ENCODE results near the gene MYO9B.
A peak's percentile ranks its signal among the peaks of the same experiment; 100 is the strongest.

The MYO9B gene

DNA sequence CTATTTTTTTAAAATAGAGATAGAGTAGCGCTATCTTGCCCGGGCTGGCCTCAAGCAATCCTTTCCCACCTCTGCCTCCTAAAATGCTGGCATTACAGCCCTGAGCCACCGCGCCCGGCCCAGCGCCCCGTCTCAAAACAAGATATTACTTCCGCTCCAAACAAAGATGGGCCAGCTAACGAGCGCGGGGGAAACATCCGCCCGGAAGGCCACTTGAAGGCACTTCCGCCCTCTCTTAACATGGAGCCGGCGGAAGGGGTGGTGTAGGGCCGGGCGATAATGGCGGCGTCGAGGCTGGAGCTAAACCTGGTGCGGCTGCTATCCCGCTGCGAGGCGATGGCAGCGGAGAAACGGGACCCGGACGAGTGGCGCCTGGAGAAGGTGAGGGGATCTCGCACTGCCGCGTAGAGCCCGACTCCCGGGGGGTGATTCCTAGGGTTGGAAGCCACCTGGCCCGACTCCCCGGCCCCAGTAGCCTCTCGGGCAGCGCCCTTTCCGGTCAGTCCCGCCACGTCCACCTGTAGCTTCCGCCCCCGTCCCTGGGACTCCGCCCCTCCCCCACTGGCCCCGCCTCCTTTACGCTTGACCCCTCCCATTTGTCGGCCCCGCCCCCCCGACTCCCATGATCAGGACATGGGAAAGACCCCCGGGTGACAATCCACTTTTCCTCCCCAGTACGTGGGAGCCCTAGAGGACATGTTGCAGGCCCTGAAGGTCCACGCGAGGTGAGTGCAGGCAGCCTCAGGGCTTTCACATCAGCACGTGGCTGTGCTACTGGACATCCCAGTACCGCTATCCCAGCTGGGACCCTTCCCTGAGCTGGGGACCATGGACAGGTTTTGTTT, 139.8 kb downstream of the MYO9B start, which contains the start of gene USE1:
TSS of gene USE1 (plus strand) at position 231 of the 845 bp plus-strand sequence. CDS start at position 280, 49 bp downstream.
- peak; percentile 96 for DNase-seq (ENCODE audit: low spot score)

DNA sequence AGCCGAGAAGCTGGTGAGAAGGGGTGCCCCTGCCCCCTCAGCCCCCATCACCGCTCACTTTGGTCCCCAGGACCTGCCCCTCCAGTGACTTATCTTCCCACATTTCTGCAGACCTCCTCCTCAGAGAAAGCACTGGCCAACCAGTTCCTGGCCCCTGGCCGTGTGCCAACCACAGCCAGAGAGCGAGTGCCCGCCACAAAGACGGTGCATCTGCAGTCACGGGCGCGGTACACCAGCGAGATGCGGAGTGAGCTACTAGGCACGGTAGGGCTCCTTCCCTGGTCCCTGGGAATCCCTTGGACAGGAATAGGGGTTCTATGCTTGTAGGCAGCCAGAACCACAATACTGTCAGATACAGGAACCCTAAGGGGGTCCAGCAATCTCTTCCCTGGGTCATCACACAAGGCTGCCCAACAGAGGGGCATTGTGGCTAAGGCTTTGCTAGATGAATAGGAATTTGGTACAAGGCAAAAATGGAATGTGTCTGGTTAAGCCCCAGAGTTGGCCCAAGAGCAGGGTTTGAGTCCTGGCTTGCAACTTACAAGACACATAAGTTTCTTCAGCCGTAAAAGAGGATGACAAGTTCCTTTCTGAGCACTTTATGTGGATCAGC, 140.6 kb downstream of the MYO9B start:
- DNase-seq (ENCODE audit: low spot score) = no peak

DNA sequence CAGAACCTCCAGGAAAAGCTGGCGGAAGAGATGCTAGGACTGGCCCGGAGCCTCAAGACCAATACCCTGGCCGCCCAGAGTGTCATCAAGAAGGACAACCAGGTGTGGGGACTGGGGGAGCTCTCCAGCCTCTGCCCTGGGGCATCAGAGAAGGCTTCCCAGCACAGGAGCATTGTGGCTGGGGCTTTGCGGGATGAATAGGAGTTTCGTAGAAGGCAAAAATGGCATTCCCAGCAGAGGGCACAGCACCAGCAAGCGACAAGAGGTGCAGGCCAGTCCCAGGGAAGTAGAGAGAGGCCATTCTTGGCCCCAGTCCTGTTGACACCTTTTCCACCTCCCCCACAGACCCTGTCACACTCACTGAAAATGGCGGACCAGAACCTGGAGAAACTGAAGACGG, 143.7 kb downstream of the MYO9B start:
- DNase-seq (ENCODE audit: low spot score) = no peak

DNA sequence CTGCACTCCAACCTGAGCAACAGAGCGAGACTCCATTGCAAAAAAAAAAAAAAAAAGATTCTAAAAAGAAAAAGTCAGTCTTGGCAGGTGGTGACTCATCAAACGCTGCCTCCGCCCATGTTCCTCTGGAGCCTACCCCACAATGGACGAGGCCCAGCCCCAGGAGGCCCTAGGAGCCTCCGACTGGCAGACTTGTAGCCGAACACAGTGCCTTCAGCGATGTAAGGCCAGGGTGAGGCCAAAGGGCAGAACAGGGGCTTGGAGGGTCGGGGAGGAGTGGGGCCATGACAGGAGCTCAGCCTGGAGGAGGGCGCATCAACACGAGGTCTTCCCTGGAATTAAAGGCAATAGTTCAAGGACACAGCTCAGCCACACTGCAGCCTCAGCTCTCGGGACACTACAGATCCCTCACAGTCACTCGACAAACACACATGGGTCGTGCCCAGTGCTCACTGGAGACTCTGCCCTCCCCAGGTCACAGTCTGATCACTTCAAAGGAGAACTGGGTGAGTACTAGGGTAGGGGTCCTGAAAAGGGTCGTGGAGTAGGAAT, 144.7 kb downstream of the MYO9B start:
- DNase-seq (ENCODE audit: low spot score) = peak; percentile 75

DNA sequence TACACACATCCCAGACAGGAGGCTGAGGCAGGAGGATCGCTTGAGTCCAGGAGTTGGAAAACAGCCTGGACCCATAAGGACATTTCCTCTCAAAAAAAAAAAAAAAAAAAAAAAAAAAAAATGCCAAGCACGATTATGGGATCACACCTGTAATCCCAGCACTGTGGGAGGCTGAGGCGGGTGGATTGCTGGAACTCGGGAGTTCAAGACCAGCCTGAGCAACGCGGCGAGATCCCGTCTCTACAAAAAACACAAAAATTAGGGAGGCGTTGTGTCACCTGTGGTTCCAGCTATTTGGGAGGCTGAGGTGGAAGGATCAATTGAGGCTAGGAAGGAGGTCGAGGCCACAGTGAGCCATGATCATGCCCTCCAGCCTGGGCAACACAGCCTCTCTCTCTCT, 149.5 kb downstream of the MYO9B start:
- no peak for DNase-seq (ENCODE audit: low spot score)

DNA sequence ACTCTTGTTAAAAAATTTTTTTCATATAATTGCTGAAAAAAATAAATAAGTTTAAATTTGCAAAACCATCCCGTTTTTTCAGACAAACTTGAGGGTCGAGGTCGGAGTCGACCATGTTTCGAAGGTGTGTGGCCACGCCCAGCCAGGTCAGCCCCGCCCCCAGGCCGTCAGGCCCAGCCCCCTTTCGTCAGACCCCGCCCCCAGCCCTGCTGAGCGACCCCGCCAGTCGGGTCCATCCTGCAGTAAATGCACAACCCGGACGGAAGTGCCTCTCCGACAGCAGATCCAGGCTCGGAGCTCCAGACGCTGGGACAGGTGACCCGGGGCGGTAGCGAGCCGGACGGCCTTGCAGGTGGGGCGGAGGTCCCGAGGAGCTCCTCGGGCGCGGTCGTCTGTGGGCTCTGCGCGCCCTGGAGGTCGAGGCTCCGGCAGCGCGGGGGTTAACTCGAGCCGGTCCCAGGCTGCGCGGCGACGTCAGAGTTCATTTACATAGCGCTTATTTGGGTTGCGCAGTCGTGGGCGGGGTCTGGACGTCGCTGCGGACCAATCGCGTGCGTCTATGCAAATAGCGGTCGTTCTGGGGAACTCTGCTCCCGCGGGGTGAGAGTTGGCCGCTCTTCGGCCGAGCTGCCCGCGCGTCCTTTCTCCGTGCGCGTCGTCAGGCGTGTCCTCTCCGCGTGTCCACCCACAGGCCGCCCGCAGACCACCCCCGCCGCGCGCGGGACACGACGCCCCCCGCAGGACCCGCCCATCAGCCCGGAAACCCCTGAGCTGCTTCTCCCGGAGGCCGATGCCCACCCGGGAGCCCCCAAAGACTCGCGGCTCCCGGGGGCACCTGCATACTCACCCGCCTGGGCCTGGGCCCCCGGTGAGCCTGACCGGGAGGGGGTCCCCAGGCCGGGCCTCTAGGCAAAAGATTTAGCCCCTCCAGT, 150.7 kb downstream of the MYO9B start, which contains the start of gene OCEL1:
TSS of gene OCEL1 (plus strand) at position 225 of the 932 bp plus-strand sequence. CDS start at position 247, 22 bp downstream.
- DNase-seq (ENCODE audit: low spot score) = peak; percentile 96

DNA sequence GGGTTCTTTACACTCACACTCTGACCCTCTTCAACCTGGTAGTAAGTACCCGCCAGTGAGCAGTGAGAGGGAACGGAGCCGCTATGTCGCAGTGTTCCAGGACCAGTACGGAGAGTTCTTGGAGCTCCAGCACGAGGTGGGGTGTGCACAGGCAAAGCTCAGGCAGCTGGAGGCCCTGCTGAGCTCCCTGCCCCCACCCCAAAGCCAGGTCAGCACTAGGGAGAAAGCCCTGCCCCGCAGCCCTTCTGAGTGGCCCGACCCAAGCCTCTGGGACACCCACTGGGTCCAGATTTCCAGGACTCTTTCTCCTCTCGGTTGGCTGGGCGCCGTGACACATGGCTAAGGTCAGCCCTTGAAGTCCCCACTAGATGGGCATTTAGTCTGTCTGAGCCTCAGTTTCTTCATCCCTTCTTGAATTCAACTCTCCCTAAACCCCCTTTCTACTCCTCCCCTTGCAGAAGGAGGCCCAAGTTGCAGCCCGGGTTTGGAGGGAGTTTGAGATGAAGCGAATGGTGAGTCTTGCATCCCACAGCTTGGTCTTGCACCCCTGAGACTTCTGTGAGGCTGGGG, 152.3 kb downstream of the MYO9B start:
- DNase-seq (ENCODE audit: low spot score) = no peak

DNA sequence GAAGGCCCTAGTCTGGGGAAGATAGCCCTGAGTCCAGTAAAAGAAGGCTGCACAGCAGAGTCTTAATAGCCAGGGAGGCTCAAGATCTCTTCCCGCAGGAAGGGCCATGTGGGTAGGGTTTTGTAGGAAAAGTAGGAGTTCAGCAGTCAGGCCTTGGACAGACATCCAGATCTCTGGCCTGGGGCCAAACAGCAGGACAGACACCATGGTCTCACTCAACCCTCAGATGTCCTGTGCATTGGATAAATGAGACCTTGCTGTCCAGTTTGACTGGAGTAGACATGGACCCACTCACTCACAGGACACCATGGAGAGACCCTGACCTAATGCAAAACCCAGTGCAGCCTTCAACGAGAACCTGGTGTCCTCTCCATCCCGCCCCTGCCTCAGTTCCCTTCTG, 154.3 kb downstream of the MYO9B start:
- DNase-seq (ENCODE audit: low spot score) = no peak

DNA sequence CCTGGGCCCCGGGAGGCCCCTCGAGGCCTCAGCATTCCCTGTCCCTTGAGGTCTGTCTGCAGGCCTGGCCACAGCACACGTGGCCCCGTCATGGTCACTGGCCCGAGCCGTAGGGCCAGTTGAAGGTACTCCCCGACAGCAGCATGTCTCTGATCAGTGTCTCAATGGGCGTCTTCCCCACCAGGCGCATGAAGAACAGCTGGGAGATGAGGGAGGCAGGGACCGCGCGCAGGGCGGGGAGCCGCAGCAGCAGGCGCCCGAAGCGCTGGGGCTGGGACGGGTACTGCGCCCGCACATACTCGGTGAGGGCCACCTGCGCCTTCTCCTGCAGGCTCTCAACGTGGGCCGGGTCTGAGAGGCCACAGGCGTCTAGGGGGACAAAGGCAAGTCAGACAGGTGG, 156.7 kb downstream of the MYO9B start:
- DNase-seq (ENCODE audit: low spot score) = no peak

DNA sequence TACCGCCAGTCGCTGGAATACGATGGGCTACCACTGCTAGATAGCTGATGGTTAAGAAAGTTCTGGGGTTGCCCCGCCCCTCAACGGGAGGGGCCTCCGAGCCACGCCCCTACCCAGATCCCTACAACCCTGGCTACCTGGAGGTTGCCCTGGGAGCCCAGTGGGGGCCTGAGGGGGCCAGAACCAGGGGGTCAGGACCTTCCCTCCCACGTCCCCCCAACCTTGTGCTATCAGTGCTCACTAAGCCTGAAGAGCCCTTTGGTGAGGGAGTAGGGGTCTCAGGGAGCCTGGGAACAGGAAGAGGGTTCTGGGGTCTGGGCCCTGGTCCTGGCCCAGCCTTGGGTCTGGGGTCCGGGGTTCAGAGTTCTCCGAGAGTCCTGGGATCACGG, 159.3 kb downstream of the MYO9B start:
- no peak for DNase-seq (ENCODE audit: low spot score)

DNA sequence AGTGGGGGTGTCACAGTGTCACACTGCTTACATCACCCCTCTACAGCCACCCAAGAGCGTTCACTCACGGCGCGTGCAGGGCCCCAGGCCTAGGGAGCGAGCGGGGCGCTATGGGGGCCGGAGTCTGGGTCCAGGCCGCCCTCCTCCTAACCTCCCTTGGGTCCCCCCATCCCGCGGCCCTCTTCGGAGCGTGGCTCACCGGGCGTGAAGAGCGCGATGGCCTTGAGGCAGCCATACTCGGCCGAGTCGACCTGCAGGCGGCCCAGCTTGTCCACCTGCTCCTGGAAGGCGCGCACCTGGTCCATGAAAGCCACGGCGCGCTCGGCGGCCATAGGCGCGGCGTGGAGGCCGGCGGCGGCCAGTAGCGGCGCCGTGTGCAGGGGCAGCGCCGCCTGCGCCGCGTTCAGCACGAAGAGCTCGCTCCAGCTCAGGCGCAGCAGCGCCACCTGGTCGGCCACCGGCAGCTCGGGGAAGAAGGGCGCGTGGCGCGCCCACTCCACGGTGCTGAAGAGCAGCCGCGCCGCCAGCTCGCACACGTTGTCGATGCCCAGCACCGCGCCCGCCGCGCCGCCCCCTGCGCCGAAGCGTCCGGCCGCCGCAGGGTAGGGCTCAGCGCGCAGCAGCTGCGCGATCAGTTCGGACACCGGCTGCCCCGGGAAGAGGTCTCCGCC, 159.9 kb downstream of the MYO9B start:
- DNase-seq (ENCODE audit: low spot score) = no peak

DNA sequence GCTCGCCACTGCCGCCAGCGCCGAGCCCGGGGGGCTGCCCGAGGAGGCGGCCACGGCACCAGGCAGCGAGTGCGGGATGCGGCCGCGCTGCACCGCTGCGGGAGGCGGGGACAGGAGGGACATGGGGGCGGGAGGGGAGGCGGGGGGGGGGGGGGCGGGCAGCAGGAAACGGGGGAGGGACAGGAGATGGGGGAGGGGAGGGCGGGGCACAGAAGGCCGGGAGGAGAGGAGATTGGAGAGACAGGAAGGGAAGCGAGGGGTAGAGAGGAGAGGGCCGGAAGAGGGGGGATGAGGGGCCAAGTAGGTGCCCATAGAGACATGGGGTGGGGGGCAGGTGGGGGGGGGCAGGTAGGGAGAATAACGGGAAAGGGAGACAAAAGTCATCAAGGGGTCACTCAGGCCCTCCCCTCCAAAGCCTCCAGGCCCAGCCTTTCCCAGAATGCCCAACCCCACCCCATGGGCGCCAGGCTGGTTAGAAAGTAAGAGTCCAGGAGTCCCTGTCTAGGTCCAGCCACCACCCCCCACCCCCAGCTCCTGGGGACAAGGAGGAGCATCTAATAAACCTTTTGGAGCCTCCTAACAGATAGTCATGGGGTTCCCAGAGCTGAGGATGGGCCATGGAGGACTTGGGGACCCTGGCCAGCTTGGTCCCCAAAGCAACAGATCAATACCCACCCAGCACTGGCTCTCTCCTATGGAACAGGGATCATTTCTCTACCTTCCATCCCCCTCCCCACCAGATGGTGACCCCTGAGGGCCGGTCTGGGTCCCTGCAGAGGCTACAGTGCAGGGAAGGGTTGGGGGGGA, 160.6 kb downstream of the MYO9B start:
- no peak for DNase-seq (ENCODE audit: low spot score)

DNA sequence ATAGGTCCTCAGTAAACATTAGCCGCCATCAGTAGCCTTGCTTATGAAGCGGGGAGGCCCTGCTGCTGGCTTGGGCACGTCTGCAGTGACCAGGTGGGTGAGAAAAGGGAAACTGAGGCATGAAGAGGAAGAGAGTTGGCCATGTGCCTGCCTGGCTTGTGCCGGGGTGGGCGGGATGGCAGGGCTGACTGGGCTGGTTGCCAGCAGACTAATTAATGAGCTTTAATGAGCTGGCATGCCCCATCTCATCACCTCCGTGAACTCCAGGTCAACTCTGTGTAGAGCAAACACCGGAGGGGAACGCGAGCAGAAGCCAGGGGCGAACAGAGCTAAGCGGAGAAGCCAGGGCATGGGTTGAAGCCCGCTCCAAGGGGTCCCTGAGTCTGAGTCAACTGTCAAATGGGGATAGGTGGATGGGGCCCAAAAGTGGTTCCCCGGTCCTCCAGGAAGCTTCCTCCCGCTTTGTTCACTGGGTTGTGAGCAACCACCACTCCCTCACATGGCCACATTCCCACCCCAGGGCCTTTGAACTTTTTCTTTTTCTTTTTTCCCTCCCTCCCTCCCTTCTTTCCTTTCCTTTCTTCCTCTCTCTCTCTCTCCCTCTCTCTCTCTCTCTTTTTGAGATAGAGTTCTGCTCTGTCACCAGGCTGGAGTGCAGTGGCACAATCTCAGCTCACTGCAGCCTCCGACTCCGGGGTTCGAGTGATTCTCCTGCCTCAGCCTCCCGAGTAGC, 161.4 kb downstream of the MYO9B start:
- no peak for DNase-seq (ENCODE audit: low spot score)

DNA sequence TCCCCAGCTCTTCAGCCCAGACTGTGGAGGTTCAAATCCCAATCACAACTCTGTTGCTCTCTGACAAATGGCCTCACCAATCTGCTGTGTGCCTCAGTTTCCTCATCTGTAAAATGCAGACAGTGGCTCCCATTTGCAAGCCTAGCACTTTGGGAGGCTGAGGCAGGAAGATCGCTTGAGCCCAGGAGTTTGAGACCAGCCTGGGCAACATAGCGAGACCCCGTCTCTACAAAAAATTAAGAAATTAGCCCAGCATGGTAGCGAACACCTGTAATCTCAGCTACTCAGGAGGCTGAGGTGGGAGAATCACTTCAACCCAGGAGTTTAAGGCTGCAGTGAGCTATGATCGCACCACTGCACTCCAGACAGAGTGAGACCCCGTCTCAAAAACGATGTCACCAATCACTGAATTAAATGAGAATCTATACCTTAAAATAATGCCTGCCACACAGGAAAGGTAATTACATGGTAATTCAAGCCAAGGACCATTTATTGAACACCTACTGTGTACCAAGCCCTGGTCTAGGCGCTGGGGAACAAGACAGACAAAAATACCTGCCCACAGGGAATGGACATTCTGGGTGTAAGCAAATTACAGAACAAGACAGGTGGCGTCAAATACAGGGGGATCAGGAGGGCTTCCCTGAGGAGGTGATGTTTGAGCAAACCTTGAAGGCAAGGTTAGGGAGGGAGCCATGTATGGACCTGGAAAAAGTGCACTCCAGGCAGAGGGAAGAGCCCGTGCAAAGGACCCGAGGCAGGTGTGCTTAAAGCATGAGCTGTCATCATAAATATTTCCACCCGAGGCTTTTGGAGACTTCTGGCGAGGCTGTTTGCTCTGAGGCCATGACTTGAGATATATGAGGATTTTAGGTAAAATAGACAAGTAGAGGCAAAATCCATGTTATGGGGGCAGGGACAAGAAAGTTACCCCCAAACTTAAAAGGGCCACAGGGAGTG, 162.4 kb downstream of the MYO9B start:
- no peak for DNase-seq (ENCODE audit: low spot score)

DNA sequence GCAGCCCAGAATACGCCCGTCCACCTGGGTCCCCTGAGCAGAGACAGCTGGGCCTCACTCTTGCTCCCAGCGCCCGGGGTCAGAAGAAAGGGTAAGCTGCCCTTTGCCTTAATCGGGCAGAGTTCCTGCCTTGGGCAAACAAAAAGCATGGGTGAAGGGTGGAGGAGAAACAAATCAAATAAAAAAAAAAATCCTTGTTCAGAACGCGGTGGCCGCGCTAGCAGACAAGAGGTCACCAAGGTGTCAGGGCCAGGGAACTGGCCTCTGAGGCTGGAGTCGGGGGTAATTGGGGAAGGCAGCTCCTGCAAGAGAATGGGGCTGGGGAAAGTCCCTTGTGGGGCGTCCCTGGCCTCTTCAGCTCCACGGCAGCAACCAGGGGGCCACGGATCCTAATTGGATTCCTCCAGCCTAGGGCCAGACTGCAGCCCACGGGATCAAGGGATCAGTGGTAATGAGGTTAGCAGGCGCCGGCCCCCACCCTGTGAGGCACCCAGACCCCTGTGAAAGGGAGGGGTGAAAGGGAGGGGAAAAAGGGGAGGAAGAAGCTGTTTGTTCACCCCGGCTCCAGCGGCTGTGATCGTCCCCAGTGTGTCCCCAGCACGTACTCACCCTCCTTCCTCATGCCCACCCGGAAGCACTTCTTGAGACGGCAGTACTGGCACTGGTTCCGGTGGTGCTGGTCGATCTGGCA, 164.6 kb downstream of the MYO9B start:
- DNase-seq (ENCODE audit: low spot score) = no peak

DNA sequence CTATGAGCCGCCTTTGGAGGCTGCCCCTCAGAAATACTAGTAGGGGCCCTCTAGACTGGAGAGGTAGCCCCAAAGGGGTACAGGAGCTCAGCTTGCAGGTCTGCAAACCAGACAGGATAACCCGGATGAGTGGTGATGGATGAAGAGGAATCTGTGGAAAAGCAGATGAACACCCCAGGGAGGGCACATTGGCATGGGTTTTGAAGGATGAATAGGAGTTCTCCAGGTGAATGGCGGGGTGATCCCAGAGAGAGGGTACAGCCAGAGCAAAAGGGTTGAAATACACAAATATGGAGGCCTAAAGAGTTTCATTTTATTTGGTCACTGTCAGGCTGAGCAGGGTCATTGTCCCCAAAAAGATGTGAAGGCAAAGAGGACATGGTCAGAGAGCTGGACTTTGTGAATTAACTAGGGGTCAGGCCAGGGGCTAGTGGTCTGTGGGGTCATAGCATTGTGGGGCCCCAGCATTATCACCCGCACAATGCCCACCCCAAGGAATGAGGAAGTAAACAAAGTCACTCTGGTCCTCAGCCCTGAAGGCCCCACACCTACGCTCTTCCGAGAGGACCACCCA, 165.3 kb downstream of the MYO9B start:
- DNase-seq (ENCODE audit: low spot score) = no peak

DNA sequence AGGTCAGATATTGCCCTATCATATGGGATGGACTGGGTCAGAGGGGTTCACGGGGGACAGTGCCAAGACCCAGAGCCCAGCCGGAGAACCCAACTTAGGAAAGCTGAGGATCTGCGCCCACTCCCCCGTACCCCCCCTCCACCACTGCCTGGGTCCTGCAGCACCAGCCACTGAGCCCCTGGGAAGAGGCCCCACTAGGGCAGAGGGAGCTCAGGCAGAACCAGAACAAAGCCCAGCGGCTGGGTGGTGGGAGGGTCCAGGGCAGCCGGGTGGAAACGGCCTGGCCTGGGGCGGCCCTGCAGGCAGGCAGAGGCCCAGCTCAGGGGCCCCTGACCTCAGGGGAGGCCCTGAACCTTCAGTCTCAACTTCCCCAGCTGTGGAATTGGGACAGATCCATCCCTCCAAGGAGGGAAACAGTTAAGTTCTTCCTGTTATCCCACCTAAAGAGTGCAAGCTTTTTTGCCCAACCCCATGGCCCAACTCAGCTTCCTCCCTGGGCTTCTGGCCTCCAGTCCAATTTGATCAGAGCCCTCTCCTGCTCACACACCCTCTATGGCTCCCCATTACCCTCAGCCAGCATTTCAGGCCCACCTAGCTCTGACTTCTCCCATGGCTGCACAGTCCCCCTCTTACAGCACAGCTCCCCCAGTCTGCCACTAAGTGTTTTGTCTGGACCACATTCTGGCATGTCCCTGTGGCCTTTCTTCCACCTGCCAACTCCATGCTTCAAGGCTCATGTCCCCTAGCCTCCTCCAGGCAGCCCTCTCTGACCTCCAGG, 167.0 kb downstream of the MYO9B start:
- no peak for DNase-seq (ENCODE audit: low spot score)
